H4 (cell line): ENCODE measurements around the gene ATP6V1G1. TPM values are rescaled to one million over a fixed set of nuclear protein-coding genes. Genes with fewer than 3 reads are reported as not detected.
"Not testable (repeated sequence)": the region's sequence is repeated elsewhere in the genome, so short reads cannot be mapped to it uniquely, and the experiment has no call there.

Source experiments
- DNase-seq: peaks from one replicate; pipeline ENCODE4 v3.0.0-alpha.2; 2015; ENCODE audit warnings: low spot score
- total RNA-seq: library from RNA; depleted of rRNA; stranded (reverse); fragments of >200 nt; shearing (Covaris generic); gene quantifications from 2 replicates; pipeline ENCODE4 v1.2.3, GENCODE V29; 2014; rRNA removed

ATP6V1G1 gene, protein sequence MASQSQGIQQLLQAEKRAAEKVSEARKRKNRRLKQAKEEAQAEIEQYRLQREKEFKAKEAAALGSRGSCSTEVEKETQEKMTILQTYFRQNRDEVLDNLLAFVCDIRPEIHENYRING
- total RNA-seq: 171 and 172 TPM in 2 replicates

DNA sequence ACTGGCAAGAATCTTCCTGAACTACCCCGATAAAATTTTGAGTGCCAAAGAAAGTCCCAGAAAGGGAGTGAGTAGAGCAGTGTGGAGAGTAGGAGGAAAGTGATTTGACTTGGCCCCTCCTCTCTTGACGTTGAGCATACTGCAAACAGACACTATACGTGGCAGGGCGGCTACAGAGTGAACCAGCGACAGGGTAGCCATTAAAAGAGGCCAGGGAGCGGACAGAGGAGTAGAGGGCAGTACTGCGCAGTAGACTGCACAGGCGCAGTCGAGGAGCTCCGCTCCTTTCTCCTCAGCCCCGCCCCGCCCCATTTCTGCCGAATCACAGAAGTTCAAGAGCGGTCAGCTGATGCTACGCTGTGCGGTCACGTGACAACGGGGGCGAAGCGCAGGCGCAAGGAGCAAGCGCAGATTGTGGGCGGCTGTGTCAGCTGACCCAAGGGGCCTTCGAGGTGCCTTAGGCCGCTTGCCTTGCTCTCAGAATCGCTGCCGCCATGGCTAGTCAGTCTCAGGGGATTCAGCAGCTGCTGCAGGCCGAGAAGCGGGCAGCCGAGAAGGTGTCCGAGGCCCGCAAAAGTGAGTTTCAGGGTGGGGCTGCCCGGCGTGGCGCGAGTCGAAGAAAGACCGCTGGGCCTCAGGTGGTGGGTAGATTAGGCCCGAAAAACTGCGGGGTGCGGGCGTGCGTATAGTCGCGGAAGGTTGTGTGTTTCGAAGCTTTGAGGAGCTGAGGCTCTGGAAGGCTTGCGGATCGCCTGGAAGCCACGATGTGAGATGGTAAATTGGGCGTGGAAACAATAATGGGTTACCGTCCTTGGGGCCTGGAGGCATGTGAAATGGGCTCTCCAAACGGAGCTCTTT is at the start of gene ATP6V1G1:
Gene ATP6V1G1 (plus strand): TSS at position 425 of the 858 bp plus-strand sequence. CDS start 70 bp downstream, at position 495.
- DNase-seq: peak; percentile 99

DNA sequence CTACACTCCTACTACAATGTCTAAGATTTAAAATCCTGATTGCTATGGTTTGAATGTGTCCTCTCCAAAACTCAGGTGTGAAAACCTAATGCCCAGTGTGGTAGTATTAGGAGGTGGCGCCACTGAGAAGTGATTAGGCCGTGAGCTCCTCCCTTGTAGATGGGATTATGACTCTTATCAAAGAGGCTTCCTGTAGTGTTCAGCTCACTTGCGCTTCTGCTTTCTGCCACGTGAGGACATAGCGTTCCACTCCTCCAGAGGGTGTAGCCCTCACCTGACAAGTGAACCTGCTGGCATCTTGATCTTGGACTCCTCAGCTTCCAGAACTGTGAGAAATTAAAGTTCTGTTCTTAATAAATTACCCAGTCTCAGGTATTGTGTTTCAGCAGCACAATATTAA is 49.3 kb upstream of the ATP6V1G1 start:
- no peak for DNase-seq

DNA sequence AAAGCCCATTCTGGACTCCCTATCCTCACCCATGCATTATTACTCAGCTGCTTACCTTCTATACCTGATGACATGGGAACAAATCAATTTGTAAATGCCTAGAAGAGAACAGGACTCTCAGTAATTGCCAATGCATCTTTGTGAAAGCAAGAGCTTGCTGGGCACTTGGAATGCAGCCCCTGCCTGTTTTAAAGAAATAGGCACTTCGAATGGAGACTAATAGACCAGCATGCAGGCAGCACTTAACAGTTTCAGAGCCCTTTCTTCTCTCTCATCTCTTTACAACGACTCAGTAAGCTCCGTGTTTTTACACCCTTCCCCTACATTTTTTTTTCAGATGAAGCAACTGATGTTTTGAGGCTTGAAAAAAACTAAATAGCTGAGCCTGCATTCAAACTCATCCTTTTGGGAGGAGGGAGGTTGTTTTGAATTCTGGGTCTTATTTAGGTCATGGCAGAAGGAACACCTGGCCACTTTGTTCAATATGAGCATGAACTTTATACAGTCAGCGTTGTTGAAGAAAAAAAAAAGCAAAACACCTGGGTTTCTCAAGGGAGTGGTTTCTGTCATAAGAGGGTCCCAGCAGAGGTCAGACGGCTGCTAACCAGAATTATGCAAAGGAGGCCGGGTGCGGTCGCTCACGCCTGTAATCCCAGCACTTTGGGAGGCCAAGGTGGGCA is 47.7 kb upstream of the ATP6V1G1 start:
- DNase-seq: no peak

GRCh38 chr9:114545055-114545454 is 42.5 kb upstream of the ATP6V1G1 start:
- DNase-seq: no peak

GRCh38 chr9:114546851-114547250 is 40.7 kb upstream of the ATP6V1G1 start:
- DNase-seq: no peak

DNA sequence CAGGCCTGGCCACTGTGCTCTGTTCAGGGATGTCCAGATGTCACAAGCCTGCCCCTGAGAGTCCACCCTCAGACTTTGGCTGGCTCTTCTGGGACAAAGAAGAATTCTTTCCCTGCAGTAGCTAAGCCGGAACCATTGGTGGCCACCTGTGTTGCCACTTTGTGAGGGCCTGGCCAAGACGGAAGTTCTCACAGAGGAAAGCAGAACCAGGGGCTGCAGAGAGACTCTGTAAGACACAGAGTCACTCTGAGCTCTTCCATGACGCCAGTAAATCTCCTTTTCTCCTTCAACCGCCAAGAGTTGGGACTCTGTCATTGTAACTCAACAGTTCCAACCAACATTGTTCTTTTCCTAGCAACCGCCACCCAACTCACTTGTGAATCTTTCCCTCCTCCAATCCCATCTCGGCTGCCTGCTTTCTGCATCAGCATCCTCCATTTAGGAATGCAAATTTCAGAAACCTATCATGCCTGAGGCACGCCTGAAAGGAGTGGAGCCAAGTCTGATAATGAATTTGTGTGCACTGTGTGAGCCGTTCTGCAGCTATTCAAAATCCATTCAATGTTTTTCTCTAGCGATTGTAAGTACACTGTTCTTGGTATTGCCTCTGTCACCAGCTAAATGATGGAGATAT is 37.8 kb upstream of the ATP6V1G1 start:
- DNase-seq: no peak

- peak; percentile 95 for DNase-seq
Measured at GRCh38 chr9:114551750-114552685, 35.6 kb upstream of the ATP6V1G1 start.

- DNase-seq: no peak
Measured at GRCh38 chr9:114552706-114553105, 34.9 kb upstream of the ATP6V1G1 start.

DNA sequence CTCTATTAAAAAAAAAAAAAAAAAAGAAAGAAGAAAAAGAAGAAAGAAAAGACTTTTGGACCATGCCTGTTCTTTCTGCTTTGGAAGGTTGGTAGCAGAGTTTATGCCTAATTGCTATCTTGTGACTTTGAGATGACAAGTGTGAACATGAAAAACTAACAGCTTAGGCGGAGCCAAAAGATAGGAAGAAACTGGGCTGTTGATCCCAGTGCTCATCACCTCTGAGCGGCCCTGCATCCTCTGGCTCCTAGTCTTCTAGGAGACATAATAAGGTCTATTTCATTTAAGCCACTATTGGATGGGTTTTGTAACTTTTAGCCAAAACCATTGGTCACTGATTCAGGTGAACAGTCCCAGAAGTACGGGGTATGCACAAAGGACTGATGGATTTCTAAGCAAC is 34.4 kb upstream of the ATP6V1G1 start:
- DNase-seq: no peak

- no peak for DNase-seq
Measured at GRCh38 chr9:114555696-114556095, 31.9 kb upstream of the ATP6V1G1 start.

GRCh38 chr9:114558027-114558675 is 29.4 kb upstream of the ATP6V1G1 start:
- DNase-seq: no peak

GRCh38 chr9:114559830-114560513 is 27.6 kb upstream of the ATP6V1G1 start:
- DNase-seq: no peak

DNA sequence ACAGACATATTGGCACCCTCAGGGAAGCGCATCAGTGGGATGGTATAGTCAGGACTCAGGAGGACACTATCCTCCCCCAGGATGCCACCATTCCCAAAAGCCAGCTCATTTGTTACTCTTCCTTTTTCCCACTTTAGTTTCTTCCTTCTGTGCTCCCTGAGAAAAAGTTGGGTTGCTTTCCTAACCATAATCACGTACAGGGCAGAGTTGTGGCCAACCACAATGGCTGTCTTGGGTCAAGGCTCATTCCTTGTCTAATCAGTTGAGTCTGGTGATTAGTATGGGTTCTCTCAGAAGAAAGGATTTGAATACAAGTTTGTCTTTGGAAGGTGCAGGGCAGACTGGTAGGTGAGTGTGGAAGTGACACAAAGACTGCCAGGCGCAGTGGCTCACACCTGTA is 26.6 kb upstream of the ATP6V1G1 start:
- DNase-seq: no peak

DNA sequence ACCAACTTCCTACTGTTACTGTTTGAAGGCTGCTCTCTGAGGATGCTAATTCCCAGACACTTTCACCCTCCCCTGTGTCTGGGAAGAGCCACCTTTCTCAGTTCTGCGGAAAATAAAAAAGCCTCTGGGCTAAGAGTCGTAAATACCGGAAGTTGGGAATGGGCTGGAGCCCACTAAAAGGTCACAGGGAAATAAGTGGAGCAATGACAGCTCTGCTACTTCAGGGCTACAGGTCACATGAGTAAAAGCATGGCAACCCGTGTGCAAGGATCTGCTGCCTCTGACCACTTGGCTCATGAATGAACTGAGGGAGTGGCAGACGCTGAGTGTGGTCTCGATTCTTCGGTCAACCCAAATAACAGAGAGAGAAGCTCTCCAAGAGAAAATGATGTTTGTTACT is 25.8 kb upstream of the ATP6V1G1 start:
- no peak for DNase-seq

DNA sequence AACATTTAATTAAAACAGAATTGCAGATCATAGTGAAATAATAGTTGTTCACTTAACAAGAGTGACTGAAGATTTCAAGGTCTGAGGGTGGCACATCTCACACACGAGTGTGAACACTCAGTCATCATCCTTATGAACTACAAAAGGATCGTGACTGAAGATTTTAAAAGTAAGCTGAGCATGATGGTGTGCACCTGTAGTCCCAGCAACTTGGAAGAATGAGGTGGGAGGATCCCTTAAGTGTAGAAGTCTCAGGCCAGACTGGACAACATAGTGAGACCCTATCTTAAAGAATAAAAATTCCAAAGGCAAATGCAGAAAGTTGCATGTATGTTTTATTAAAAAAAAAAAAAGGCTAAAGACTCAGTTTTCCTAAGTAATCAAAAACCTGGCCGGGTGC is 22.4 kb upstream of the ATP6V1G1 start:
- DNase-seq: no peak

DNA sequence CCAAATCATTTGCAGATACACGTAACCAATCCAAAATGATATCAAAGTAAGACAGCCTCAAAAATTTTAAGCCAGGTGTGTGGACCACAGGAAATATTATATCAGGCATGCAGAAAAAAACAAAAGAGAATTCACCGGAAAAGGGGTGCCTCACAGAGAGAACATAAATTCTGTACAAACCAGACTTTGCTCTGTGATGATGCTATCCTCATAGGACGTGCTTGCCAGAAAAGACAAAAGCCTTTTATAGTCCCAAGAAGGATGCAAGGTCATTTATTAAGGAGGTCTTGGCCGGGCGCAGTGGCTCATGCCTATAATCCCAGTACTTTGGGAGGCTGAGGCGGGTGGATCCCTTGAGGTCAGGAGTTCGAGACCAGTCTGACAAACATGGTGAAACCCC is 16.8 kb upstream of the ATP6V1G1 start:
- DNase-seq: no peak

- no peak for DNase-seq
Measured at GRCh38 chr9:114571391-114571790, 16.2 kb upstream of the ATP6V1G1 start.

GRCh38 chr9:114572199-114572598 is 15.4 kb upstream of the ATP6V1G1 start:
- no peak for DNase-seq

DNA sequence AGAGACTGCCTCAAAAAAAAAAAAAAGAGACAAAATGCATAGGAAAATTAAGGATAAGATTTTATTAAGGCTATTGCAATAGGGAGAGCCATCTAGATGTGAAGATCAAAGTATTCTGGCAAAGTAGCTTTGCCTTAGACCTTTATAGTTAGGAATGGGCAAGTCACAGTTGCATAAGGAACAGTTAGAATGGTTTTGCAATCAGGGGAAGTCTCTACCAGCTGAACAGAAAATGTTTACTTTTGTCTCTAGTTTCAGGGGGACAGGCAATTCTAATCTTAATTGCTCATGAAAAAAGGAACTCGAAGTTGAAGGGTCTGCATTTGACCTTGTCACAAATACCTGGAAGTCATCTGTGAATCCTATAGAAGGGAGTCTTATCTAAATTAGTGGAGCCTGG is 13.1 kb upstream of the ATP6V1G1 start:
- no peak for DNase-seq

GRCh38 chr9:114576779-114577178 is 10.8 kb upstream of the ATP6V1G1 start:
- not testable (repeated sequence) for DNase-seq
